G401 (cell line): ENCODE results near the gene SH3D21. TPM values are rescaled to one million over a fixed set of nuclear protein-coding genes. Genes with fewer than 3 reads are reported as not detected.

Experiments
- DNase-seq: peaks from one replicate; pipeline ENCODE4 v3.0.0-alpha.2; 2015; ENCODE audit warnings: low spot score
- in situ Hi-C: cut with HindIII; loops from 2 replicates; pipeline ENCODE4 v1.10.0; 2016; ENCODE audit warnings: low sequenced_read_pairs, mixed read lengths
- total RNA-seq: library from RNA; depleted of rRNA; stranded (reverse); fragments of >200 nt; shearing (Covaris generic); gene quantifications from 2 replicates; pipeline ENCODE4 v1.2.3, GENCODE V29; 2014

SH3D21 gene
- total RNA-seq, 1 experiment from 2014 or later = 1.9 TPM

DNA sequence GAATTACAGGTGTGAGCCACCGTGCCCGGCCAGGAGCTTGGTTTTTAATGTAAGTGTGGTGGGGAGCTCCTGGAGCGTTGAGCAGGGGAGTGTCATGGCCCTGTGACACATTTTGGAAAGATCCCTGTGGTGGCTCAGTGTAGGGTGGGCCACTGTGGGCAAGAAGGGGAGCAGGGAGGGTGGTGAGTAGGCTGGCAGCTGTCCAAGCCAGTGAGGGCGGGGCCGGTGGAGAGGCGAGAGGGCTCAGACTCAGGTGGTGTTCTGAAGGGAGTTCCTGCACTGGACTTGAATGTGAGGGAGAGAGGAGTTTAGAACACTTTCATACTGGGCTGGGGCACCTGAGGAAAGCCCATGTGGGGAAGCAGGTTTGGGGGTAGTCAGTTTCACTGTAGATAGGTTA, 20.3 kb downstream of the SH3D21 start:
- DNase-seq = no peak
- in situ Hi-C loops = no loop called here

- DNase-seq = no peak
- in situ Hi-C loops = no loop called here
Measured at GRCh38 chr1:36327421-36328087, 21.4 kb downstream of the SH3D21 start.

- in situ Hi-C loops = no loop called here
- DNase-seq = no peak
Measured at GRCh38 chr1:36328088-36328480, 21.9 kb downstream of the SH3D21 start.

GRCh38 chr1:36328713-36329112, 22.5 kb downstream of the SH3D21 start:
- in situ Hi-C loops = no loop called here
- no peak for DNase-seq

DNA sequence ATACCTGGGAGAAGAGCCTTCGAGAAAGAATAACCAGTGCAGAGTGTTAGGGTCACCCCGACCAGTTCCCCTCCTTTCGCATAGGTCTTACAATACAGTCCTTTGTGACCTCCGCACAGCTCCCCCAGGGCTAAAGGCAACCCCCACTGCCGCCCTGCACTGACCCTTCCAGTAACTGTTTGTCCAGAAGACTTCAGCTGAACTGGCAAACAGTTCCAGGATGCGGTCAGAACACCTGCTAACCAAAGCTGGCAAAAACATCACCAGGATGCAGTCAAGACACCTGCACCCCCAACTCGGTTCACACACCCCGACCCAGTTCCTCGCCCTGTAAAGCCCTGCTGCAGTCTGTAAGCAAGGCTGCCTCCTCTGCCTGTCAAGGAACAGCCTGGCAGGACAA, 23.6 kb downstream of the SH3D21 start:
- in situ Hi-C loops = no loop called here
- no peak for DNase-seq

DNA sequence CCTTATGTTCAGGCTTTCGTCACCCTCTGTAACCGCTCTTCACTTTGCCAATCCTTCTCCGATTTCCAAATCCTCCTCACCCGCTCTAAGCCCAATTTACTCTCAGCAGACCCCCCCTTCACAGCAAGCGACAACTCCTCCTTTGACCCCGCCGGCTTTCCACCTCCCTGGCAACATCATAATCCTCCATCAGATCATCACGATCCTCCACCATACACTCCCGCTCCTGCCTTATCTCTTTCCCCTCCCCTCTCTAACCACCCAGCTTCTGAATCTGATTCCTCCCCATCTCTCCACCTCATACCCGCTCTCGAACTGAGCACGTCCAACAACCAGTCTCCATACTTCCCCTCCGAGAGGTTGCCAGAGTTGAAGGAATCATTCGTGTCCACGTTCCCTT, 24.8 kb downstream of the SH3D21 start:
- DNase-seq = no peak
- in situ Hi-C loops = no loop called here

GRCh38 chr1:36337830-36338229, 31.7 kb downstream of the SH3D21 start:
- DNase-seq = no peak
- in situ Hi-C loops = no loop called here

DNA sequence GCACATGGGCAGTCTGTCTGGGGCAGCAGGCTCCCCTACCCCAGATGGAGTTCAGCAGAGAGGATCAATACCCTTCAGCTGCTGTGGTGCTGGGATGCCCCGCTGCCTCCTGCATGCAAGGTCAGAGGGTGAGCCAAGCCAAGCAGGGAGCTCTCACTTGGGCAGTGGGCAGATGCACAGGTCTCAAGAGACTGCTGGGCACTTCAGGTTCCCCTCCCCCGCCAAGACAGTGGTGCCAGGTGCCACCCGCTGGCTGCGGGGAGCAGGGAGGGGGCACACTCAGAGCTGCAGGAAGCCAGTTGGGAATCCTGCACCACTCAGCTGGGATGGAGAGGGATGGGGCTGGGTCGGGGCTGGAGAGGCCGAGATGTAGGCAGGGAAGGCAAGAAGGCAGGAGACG, 33.0 kb downstream of the SH3D21 start:
- in situ Hi-C loops = no loop called here
- no peak for DNase-seq

- no peak for DNase-seq
- in situ Hi-C loops = no loop called here
Measured at GRCh38 chr1:36339615-36340014, 33.4 kb downstream of the SH3D21 start.

- in situ Hi-C loops = no loop called here
- DNase-seq = no peak
Measured at GRCh38 chr1:36341626-36342320, 35.6 kb downstream of the SH3D21 start.

DNA sequence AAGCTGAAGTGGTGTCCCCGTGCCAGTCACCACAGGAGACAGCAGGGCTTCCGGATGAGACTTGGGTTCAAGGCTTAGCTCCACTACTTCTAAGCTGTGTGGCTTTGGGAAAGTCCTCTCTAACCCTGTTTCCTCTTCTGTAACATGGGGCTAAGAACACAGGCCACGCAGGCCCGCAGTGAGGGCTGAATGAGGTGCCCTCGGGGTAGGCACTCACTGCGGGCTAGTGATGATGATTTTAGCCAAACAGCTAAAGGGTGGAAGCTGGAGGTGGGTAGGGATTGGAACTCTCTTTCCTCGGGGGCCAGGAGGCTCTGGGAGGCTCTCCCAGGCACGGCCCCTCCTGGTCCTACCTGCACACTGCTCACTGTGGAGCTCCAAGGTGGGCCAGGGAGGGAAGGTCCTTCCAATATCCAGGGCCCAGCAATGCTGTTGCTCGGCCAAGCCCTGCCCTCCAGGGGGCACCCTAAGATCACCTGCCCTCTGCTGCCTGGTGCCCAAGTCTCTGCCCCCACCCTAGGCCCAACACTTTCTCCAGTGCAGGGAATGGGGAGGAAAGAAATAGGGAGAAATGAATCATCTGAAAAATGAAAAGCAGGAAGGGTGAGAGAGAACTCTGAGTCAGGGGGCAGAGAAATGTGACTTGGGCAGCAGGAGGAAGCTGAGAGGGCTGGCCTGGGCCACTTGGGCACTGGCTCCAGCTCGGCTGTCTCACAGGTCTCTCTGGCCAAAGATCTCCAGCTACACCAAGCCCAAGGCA, 36.4 kb downstream of the SH3D21 start:
- DNase-seq = peak; percentile 44
- in situ Hi-C loops = no loop called here

DNA sequence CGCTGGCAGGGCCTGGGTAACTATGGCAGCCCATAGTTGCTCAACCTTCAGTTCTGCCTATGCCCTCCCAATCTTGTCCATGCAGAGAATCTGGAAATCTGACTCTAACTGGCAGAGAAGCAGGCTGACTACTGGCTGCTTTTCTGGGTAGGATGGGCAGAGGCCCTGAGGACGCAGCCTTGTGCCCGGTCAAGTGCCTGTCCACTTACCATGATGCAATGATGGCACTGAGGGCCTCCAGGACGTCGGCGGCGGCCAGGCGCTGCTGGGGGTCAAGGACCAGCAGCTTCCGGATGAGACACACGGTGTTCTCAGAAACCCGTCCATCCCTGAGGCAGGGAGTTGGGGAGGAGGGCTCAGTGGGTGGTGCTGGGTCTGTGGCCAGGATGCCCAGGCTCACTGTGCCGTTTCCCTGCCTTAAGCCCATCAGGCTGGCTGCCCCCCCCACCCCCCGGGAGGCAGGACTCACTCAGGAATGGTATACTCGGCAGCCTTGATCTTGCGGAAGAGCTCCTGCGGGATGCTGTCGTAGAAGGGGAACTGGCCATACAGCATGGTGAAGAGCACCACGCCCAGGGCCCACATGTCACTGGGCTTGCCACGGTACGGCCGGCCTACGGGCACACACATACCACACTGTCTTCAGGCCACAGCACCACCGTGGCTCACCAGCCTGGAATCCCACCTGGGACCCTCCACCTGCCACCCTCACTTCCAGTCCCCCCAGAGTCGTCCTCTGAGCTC, 37.7 kb downstream of the SH3D21 start:
- in situ Hi-C loops = no loop called here

GRCh38 chr1:36344395-36344680, 38.2 kb downstream of the SH3D21 start:
- in situ Hi-C loops = no loop called here
- DNase-seq = no peak

More for the DNA sequence above, 37.7 kb downstream of the SH3D21 start:
- DNase-seq = no peak

DNA sequence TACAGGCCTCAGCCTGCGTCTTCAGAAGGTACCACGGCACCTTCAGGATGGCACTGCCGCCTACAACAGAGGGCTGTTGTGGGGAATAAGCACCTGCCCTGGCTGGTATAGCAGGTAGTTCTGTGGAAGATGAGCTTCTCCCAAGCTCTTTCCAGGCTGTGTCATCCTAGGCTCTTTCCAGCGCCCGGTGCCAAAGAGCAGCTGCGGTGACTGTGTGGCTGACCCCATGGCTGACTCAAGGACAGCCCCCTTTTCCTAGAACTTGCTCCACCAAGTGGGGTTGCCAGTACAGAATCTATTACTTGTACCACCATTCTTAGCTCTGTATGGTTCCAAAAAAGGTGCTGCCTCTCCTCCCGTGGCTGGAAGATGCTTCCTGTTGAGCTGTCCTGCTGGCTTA, 39.2 kb downstream of the SH3D21 start:
- in situ Hi-C loops = no loop called here
- no peak for DNase-seq

DNA sequence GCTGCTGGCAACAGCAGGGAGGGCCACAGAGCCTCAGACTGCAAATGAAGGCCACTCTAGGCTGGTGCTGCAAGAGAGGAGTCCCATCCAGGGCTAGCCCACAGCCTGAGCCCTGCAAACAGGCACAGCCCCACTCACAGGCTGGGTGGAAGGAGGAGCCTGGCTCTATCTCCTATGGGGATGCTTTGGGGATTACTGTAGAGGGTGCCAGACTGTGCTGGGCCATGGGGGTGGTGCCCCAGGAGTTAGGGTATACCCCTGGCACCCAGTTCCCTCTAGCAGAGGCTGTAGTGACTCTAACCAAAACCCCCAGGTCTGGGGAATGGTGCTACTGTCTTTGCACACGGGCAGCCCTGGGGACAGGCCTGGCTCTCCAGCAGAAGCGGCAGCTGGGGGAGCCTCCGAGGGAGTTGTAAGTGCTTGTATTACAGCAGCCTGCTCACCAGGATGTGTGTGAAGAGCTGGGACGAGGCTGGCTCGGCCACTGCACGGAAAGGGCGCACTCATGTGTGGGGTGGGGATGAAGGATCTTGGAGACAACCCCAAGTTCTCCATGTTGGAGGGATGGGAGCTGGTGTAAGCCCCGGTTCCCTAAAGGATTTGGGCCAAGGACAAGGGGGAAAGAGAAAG, 40.7 kb downstream of the SH3D21 start:
- in situ Hi-C loops = no loop called here
- no peak for DNase-seq

DNA sequence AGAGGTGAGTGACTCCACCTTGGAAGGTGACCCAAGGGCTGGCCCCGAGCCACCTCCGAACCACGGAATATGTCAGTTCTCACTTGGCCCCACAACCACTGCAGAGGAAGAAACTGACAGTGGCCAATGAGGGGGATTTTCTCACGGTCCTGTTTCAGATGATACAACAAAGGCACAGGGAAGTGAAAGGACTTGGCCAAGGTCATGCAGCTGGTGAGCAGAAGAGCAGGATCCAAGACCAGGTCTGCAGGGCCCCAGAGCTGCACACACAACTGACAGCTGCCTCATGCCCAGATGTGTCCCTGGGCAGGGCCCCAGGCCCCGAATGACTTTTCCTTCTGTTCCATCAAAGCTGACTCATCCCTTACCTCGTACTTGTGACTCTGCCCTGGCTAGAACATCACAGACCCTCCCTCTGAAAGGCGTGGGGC, 43.1 kb downstream of the SH3D21 start:
- no peak for DNase-seq
- in situ Hi-C loops = no loop called here

- no peak for DNase-seq
- in situ Hi-C loops = no loop called here
Measured at GRCh38 chr1:36349839-36350238, 43.7 kb downstream of the SH3D21 start.

DNA sequence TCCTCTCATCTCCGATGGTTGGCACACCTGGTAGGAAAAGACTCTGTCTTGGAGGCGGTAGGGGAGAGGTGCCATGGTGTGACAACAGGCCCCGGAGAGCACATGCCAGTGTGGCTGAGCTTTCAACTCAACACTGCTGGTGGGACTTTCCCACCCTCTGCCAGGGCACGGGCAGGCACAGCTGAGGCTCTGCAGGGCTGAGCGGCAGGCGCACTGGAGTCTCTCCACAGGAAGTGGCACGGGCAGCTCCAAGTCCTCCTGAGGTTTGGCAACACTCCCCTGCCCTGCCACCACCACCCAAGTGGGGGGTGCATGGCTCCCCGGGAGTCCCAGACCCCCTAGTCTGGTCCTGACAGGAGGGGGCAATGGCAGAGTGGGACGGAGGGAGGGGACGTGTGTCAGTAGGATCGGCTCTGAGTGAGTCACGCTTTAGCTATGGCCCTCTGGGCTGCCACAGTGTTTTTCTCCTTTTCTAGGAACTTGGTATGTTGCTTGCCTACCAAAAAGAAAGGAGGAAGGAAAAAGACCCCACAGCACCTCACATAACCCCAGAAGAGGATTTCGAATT, 44.6 kb downstream of the SH3D21 start:
- in situ Hi-C loops = no loop called here
- no peak for DNase-seq
